Measurements from ENCODE around the gene NCOR2.

DNA sequence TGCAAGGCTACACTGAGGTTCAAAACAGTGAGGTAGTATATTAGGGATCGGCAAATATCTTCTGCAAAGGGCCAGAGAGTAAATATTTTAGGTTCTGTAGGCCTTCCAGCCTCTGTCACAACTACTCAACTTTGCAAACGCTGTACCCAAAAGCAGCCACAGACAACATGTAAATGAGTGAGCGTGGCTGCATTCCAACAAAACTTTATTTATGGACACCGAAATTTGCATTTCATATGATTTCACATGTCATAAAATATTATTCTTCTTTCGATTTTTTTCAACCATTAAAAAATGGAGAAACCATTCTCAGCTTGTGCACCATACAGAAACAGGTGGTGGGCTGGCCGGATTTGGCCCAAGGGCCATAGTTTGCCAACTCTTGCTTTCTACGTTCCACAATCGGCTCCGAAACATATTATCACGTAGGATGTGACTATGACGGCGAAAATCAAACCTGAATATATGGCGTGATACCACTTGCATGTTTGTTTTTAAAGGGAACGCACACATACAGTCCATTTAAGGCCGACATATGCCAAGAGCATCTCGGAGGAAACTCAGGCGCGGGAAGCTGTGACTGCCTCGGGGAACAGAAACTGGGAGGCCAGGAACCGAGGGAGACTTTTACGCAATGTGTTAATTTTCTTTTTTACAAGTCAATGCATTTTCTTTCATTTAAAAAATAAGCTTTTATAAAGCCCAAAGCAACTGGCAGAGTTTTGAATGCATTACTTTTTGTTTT, 7.1 kb downstream of the NCOR2 start:
- TF ChIP-seq, protein P1, sequence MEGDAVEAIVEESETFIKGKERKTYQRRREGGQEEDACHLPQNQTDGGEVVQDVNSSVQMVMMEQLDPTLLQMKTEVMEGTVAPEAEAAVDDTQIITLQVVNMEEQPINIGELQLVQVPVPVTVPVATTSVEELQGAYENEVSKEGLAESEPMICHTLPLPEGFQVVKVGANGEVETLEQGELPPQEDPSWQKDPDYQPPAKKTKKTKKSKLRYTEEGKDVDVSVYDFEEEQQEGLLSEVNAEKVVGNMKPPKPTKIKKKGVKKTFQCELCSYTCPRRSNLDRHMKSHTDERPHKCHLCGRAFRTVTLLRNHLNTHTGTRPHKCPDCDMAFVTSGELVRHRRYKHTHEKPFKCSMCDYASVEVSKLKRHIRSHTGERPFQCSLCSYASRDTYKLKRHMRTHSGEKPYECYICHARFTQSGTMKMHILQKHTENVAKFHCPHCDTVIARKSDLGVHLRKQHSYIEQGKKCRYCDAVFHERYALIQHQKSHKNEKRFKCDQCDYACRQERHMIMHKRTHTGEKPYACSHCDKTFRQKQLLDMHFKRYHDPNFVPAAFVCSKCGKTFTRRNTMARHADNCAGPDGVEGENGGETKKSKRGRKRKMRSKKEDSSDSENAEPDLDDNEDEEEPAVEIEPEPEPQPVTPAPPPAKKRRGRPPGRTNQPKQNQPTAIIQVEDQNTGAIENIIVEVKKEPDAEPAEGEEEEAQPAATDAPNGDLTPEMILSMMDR (IDR thresholded peaks at IDR 0.05): no peak
- TF ChIP-seq POLR2A (IDR thresholded peaks at IDR 0.05): no peak
